Lower leg skin (tissue), 4 donors: Measurements from ENCODE around the gene HIF3A. TPM values are rescaled to one million over a fixed set of nuclear protein-coding genes. Genes with fewer than 3 reads are reported as not detected.
"Not testable (repeated sequence)": the region's sequence is repeated elsewhere in the genome, so short reads cannot be mapped to it uniquely, and the experiment has no call there.

Source experiments
- DNase-seq, 2 donors: peaks; one replicate each; pipeline ENCODE4 v3.0.0-alpha.2; 2019; ENCODE audit warnings: low spot score in 2 of 2
- H3K4me3 ChIP-seq: fragments of 200-600 bp; sonication (generic); 2 replicates; pipeline ENCODE4 v1.5.1; 2017; ENCODE audit warnings: mild to moderate bottlenecking, low read depth; ENCODE audit not compliant: poor library complexity, severe bottlenecking
- POLR2A ChIP-seq, 2 donors: fragments of 450-650 bp; IDR thresholded peaks; one replicate each; pipeline ENCODE4 v1.6.1; 2016 to 2017; ENCODE audit warnings: antibody characterized with exemption in 2 of 2, mild to moderate bottlenecking in 1 of 2, moderate library complexity in 1 of 2
- whole genome bisulfite sequencing, 2 donors: methylation state at CpG; one replicate each; pipeline ENCODE4 v1.1.5; 2018; 5-methylcytosine and 5-hydroxymethylcytosine counted together
- intact Hi-C: fragments of 100-400 bp; cut with DNase I; formaldehyde crosslinking; loops from one replicate; pipeline ENCODE4 v1.15.0; 2023; ENCODE audit warnings: low total_unique reads
- total RNA-seq, 4 donors: library from RNA; depleted of rRNA; stranded (reverse); fragments of >200 nt; gene quantifications; one replicate each; pipeline ENCODE4 v1.1.0, GENCODE V29; 2016
- TF ChIP-seq, protein P1 (sequence below), 3 donors: fragments of 450-650 bp; IDR thresholded peaks; one replicate each; pipeline ENCODE4 v1.5.1; 2016; ENCODE audit warnings: antibody characterized with exemption in 3 of 3, mild to moderate bottlenecking in 3 of 3, moderate library complexity in 2 of 3

The HIF3A gene
- total RNA-seq, 4 donors from 2014 or later, result 7.7 to 28.3 (median 16.6) TPM

DNA sequence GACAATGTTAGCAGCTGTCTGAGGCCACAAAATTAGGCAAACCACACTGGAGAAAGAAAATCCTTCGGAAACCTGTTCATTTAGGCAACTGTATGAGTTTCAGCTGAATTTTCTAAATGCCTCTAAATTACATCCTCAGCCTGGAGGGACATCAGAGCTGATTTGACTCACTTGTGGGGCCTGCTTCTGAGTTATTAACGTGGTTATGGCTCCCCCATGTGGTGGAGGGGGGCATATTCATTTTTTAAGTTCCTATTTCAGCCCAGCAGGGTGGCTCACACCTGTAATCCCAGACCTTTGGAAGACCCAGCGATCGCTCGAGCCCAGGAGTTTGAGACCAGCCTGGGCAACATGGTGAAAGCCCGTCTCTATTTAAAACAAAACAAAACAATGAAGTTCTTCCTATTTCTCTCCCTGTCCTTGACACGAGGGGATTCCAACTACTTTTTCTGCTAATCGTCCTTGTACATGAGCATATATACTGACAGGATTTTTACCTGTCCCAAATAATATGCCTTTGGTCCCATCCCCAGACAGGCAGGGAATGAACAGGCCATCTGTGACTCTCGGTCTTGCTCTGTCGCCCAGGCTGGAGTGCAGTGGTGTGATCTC, 31.5 kb upstream of the HIF3A start:
- peak in 1 of 2 donors; percentile 80 for DNase-seq
- intact Hi-C loops, result loop anchor here (10.0 kb wide), 2 partner anchors 191 to 231 kb away; no protein-coding TSS in a partner anchor

DNA sequence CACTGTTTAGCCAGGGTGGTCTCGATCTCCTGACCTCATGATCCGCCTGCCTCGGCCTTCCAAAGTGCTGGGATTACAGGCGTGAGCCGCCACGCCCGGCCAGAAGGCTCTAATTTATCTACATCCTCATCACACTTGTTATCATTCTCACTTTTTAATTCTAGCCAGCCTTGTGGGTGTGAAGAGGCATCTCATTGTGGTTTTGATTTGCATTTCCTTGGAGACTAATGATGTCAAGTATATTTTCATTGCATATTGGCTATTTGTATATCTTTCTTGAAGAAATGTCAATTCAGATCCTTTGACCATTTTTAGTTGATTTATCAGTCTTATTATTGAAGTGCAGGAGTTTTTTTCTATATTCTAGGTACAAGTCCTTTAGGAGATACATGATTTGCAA, 27.7 kb upstream of the HIF3A start:
- intact Hi-C loops, result loop anchor here (10.0 kb wide), 2 partner anchors 194 to 234 kb away; no protein-coding TSS in a partner anchor
- DNase-seq, result no peak
- TF ChIP-seq, protein P1, sequence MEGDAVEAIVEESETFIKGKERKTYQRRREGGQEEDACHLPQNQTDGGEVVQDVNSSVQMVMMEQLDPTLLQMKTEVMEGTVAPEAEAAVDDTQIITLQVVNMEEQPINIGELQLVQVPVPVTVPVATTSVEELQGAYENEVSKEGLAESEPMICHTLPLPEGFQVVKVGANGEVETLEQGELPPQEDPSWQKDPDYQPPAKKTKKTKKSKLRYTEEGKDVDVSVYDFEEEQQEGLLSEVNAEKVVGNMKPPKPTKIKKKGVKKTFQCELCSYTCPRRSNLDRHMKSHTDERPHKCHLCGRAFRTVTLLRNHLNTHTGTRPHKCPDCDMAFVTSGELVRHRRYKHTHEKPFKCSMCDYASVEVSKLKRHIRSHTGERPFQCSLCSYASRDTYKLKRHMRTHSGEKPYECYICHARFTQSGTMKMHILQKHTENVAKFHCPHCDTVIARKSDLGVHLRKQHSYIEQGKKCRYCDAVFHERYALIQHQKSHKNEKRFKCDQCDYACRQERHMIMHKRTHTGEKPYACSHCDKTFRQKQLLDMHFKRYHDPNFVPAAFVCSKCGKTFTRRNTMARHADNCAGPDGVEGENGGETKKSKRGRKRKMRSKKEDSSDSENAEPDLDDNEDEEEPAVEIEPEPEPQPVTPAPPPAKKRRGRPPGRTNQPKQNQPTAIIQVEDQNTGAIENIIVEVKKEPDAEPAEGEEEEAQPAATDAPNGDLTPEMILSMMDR (IDR thresholded peaks at IDR 0.05), result no peak
- TF ChIP-seq POLR2A (IDR thresholded peaks at IDR 0.05), result no peak
- 85 to 88% methylated on average over 7 of the region's 7 CpGs for WGBS, 2 donors
- no peak overlapping the region for H3K4me3 ChIP-seq

More for the DNA sequence above, 31.5 kb upstream of the HIF3A start:
- no peak for TF ChIP-seq POLR2A (IDR thresholded peaks at IDR 0.05)
- TF ChIP-seq, protein P1 (IDR thresholded peaks at IDR 0.05), result peak in 1 of 3 donors; percentile 89
- 17 to 21% methylated on average over 10 of the region's 10 CpGs for WGBS, 2 donors
- H3K4me3 ChIP-seq, result no peak overlapping the region

DNA sequence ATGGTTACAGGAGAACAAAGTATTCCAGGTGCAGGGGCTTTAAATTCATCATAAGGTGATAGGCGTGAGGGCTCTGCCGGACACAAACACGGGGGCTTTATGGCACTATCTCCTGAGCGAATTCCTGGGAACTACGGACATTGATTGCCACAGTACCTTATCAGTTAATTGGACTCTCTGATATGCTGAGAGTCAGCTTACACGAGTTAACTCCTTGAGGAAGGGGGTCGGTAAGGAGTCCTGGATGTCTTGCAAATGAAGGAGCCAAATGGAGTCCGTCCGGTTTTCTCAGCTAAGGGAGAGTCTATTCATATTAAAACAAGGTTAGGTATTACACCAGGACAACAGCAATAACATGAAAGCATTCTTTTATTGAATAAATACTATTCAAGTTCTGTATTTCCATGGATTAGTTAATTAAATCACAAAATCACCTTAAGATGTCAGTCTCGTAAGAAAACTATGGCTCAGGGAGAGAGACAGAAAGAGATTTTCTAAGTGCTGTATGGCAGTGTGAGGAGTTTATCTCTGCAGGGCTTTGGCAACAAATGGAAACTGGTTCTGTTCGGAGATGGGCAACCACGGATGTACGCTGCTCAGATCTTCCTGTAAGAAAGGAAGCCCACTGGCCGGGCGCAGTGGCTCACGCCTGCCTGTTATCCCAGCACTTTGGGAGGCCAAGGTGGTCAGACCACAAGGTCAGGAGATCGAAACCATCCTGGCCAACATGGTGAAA, 26.2 kb upstream of the HIF3A start:
- 58 to 60% methylated on average over 17 of the region's 17 CpGs for WGBS, 2 donors

DNA sequence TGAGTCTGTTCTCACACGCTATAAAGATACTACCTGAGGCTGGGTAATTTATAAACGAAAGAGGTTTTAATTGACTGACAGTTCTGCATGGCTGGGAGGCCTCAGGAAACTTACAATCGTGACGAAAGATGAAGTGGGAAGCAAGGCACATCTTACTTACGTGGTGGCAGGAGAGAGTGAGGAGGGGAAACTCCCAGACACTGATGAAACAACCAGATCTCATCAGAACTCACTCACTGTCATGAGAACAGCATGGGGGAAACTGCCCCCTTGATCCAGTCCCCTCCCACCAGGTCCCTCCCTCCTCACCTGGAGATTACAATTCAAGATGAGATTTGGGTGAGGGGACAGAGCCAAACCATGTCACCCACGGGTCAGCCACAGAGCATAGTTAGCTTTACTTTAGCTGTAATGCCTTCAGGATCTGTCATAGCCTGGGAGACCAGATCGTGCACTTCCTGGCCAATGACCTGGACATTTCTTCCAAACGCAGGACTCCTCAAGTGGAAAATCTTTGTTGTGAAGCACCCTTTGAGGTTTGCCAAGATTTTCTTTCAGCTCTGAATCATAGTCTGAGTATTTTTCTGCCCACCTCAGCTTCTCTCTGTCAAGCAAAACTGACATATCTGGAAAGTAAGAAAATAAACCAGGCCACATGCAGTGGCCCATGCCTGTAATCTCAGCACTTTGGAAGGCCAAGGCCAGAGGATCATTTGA, 25.2 kb upstream of the HIF3A start:
- intact Hi-C loops, result no loop called here
- TF ChIP-seq, protein P1 (IDR thresholded peaks at IDR 0.05), result no peak
- TF ChIP-seq POLR2A (IDR thresholded peaks at IDR 0.05), result no peak
- H3K4me3 ChIP-seq, result no peak overlapping the region
- 49 to 61% methylated on average over 8 of the region's 8 CpGs for WGBS, 2 donors
- no peak for DNase-seq

More for the DNA sequence above, 26.2 kb upstream of the HIF3A start:
- no peak for TF ChIP-seq POLR2A (IDR thresholded peaks at IDR 0.05)
- TF ChIP-seq, protein P1 (IDR thresholded peaks at IDR 0.05), result no peak
- DNase-seq, result no peak
- intact Hi-C loops, result no loop called here
- H3K4me3 ChIP-seq, result no peak overlapping the region

DNA sequence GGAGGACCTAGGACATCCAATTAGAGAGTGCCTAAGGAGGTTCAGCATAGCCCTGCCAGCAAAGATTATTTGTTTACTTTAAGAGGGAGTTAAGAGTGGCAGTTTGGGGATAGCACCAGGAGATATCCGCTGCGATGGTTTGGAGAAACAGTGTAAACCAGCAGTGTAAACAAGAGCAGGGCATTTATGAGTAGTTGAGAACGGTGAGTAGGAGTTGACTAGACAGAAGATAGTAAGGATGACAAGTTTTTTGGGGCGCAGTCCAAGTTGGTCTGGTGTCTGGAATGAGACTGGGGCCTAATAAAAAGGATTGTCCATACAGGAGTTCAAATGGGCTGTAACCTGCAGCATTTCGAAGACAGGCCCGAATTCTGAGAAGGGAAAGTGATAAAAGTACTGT, 22.9 kb upstream of the HIF3A start:
- H3K4me3 ChIP-seq, DNase-seq, intact Hi-C loops: not testable (repeated sequence)
- WGBS, 2 donors, result 88 to 90% methylated on average over 6 of the region's 6 CpGs

DNA sequence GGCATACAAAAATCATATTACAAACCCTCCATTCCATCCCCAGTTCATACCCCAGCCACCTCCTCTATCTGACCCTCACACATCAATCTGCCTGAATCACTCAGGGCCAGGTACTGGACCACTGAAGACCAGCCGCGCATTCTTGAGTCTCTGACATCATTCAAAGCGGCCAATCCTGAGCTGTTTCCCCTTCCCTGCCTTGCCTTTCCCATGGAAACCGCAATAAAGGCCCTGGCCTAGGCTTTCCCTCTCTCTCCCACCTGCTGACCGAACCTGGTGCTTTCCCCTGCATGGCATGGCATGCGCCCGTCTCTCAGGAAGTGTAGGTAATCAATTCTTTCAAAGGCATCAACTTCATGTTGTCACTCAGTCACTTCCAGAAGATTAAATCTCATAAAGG, 17.7 kb upstream of the HIF3A start:
- WGBS, 2 donors, result 83 to 85% methylated on average over 7 of the region's 7 CpGs

More for the DNA sequence above, 17.7 kb upstream of the HIF3A start:
- DNase-seq, result no peak
- intact Hi-C loops, result no loop called here
- no peak overlapping the region for H3K4me3 ChIP-seq
- no peak for TF ChIP-seq POLR2A (IDR thresholded peaks at IDR 0.05)
- TF ChIP-seq, protein P1 (IDR thresholded peaks at IDR 0.05), result no peak
